Naive B cell (primary cell): Measurements from ENCODE around the gene TMEM145. TPM values are rescaled to one million over a fixed set of nuclear protein-coding genes. Genes with fewer than 3 reads are reported as not detected.
A peak's percentile ranks its signal among the peaks of the same experiment; 100 is the strongest.

Experiments
- ATAC-seq, 2 donors: fragments of 150-1000 bp; cut with Tn5 transposase; 2 replicates each; pipeline ENCODE4 v1.10.0; 2021; ENCODE audit warnings: low read depth in 2 of 2, mild to moderate bottlenecking in 2 of 2, moderate library complexity in 2 of 2
- DNase-seq: peaks from one replicate; pipeline ENCODE4 v3.0.0; 2022
- H3K27ac Mint-ChIP-seq, 6 donors: one replicate each; pipeline ENCODE4 v1.8.0; 2020 to 2022; ENCODE audit warnings: mild to moderate bottlenecking in 6 of 6, mixed read lengths in 6 of 6, moderate library complexity in 5 of 6, inconsistent platforms in 2 of 6
- H3K27me3 Mint-ChIP-seq, 3 donors: one replicate each; pipeline ENCODE4 v1.8.0; 2021 to 2022; ENCODE audit warnings: mixed read lengths in 3 of 3, mild to moderate bottlenecking in 1 of 3
- H3K36me3 Mint-ChIP-seq, 2 donors: one replicate each; pipeline ENCODE4 v1.8.0; 2020 to 2022; ENCODE audit warnings: mixed read lengths in 2 of 2, inconsistent platforms in 1 of 2, mild to moderate bottlenecking in 1 of 2
- H3K4me1 Mint-ChIP-seq, 3 donors: one replicate each; pipeline ENCODE4 v1.8.0; 2020 to 2022; ENCODE audit warnings: mixed read lengths in 3 of 3, inconsistent platforms in 1 of 3, mild to moderate bottlenecking in 1 of 3, moderate library complexity in 1 of 3
- H3K4me3 Mint-ChIP-seq, 8 donors: one replicate each; pipeline ENCODE4 v1.8.0; 2020 to 2022; ENCODE audit warnings: mild to moderate bottlenecking in 8 of 8, mixed read lengths in 8 of 8, moderate library complexity in 8 of 8, inconsistent platforms in 2 of 8
- H3K9me3 Mint-ChIP-seq, 7 donors: one replicate each; pipeline ENCODE4 v1.8.0; 2020 to 2022; ENCODE audit warnings: mixed read lengths in 7 of 7, mild to moderate bottlenecking in 5 of 7, inconsistent platforms in 2 of 7, moderate library complexity in 1 of 7
- polyA plus RNA-seq, 6 donors: library from polyadenylated mRNA; unstranded; fragments of 300-500 nt; fragmentation: Illumina TruSeq; gene quantifications; one replicate each; pipeline ENCODE4 v1.2.3, GENCODE V29; 2021; ENCODE audit warnings: low read depth in 6 of 6

The TMEM145 gene
- polyA plus RNA-seq, 6 donors from 2014 or later, result not detected

GRCh38 chr19:42281146-42281826, 31.8 kb upstream of the TMEM145 start:
- no peaks in the 10 kb centered on the region for H3K36me3 Mint-ChIP-seq
- peaks cover 46 to 63% (median 51%) of the 10 kb centered on the region in 3 donors for H3K4me1 Mint-ChIP-seq
- H3K4me3 Mint-ChIP-seq, result peak overlapping the region in 6 of 8 donors; percentile 62 to 88 (median 80)
- H3K27me3 Mint-ChIP-seq, result no peaks in the 10 kb centered on the region
- H3K27ac Mint-ChIP-seq, result peak overlapping the region in 5 of 6 donors; percentile 65 to 95 (median 90)
- no peak for DNase-seq
- no peaks in the 10 kb centered on the region for H3K9me3 Mint-ChIP-seq
- no peak for ATAC-seq

GRCh38 chr19:42281827-42282762, 31.0 kb upstream of the TMEM145 start:
- H3K27ac Mint-ChIP-seq, result peak overlapping the region in 3 of 6 donors; percentile 65 to 91 (median 76)
- H3K27me3 Mint-ChIP-seq, result no peaks in the 10 kb centered on the region
- ATAC-seq (no peak), DNase-seq (no peak)
- no peaks in the 10 kb centered on the region for H3K9me3 Mint-ChIP-seq
- H3K4me3 Mint-ChIP-seq, result peak overlapping the region in 5 of 8 donors; percentile 70 to 88 (median 79)
- H3K4me1 Mint-ChIP-seq, result peaks cover 47 to 64% (median 53%) of the 10 kb centered on the region in 3 donors
- H3K36me3 Mint-ChIP-seq, result no peaks in the 10 kb centered on the region

- Mint-ChIP-seq H3K4me3 (peak overlapping the region in 3 of 8 donors; percentile 76 to 82 (median 79)), H3K4me1 (peaks cover 47 to 58% (median 53%) of the 10 kb centered on the region in 3 donors), H3K9me3 (no peaks in the 10 kb centered on the region), H3K27me3 (no peaks in the 10 kb centered on the region), H3K36me3 (no peaks in the 10 kb centered on the region), H3K27ac (peak overlapping the region in 2 of 6 donors; percentile 24 to 64)
- ATAC-seq, result no peak
- DNase-seq, result no peak
These were observed 30.3 kb upstream of the TMEM145 start for GRCh38 chr19:42282819-42283187.

GRCh38 chr19:42283188-42284065, 29.7 kb upstream of the TMEM145 start:
- DNase-seq (peak; percentile 95), ATAC-seq (peak; percentile 60 to 61)
- Mint-ChIP-seq H3K27ac (no peak overlapping the region), H3K36me3 (no peaks in the 10 kb centered on the region), H3K9me3 (no peaks in the 10 kb centered on the region), H3K4me1 (peaks cover 42 to 52% (median 49%) of the 10 kb centered on the region in 3 donors), H3K4me3 (no peak overlapping the region), H3K27me3 (no peaks in the 10 kb centered on the region)

GRCh38 chr19:42284066-42284501, 29.0 kb upstream of the TMEM145 start:
- Mint-ChIP-seq H3K4me3 (no peak overlapping the region), H3K9me3 (no peaks in the 10 kb centered on the region), H3K4me1 (peaks cover 36 to 45% (median 42%) of the 10 kb centered on the region in 3 donors), H3K36me3 (no peaks in the 10 kb centered on the region), H3K27ac (no peak overlapping the region), H3K27me3 (no peaks in the 10 kb centered on the region)
- ATAC-seq (peak; percentile 17 to 26), DNase-seq (peak; percentile 87)

- no peaks in the 10 kb centered on the region for H3K36me3 Mint-ChIP-seq
- ATAC-seq, result no peak
- no peaks in the 10 kb centered on the region for H3K9me3 Mint-ChIP-seq
- no peak for DNase-seq
- peak overlapping the region; percentile 82 to 95 (median 90) for H3K4me3 Mint-ChIP-seq
- H3K27ac Mint-ChIP-seq, result peak overlapping the region; percentile 90 to 97 (median 94)
- no peaks in the 10 kb centered on the region for H3K27me3 Mint-ChIP-seq
- H3K4me1 Mint-ChIP-seq, result peaks cover 29 to 39% (median 36%) of the 10 kb centered on the region in 3 donors
These were observed 28.3 kb upstream of the TMEM145 start for GRCh38 chr19:42284591-42285341.

GRCh38 chr19:42285541-42285941, 27.6 kb upstream of the TMEM145 start:
- peak overlapping the region; percentile 38 to 97 (median 94) for H3K27ac Mint-ChIP-seq
- no peaks in the 10 kb centered on the region for H3K9me3 Mint-ChIP-seq
- no peaks in the 10 kb centered on the region for H3K27me3 Mint-ChIP-seq
- no peaks in the 10 kb centered on the region for H3K36me3 Mint-ChIP-seq
- no peak for DNase-seq
- peaks cover 29 to 37% (median 36%) of the 10 kb centered on the region in 3 donors for H3K4me1 Mint-ChIP-seq
- peak overlapping the region; percentile 82 to 95 (median 88) for H3K4me3 Mint-ChIP-seq
- no peak for ATAC-seq

- DNase-seq, result no peak
These were observed 27.1 kb upstream of the TMEM145 start for GRCh38 chr19:42285988-42286348.

GRCh38 chr19:42286349-42287016, 26.6 kb upstream of the TMEM145 start:
- DNase-seq, result no peak
- Mint-ChIP-seq H3K27me3 (no peaks in the 10 kb centered on the region), H3K9me3 (no peaks in the 10 kb centered on the region), H3K36me3 (peaks cover 0 to 3% of the 10 kb centered on the region in 2 donors), H3K4me3 (peak overlapping the region; percentile 76 to 95 (median 88)), H3K4me1 (peaks cover 32 to 35% (median 32%) of the 10 kb centered on the region in 3 donors), H3K27ac (peak overlapping the region; percentile 75 to 96 (median 93))
- ATAC-seq, result no peak

More at GRCh38 chr19:42285988-42286348, 27.1 kb upstream of the TMEM145 start:
- Mint-ChIP-seq H3K27me3 (no peaks in the 10 kb centered on the region), H3K4me3 (peak overlapping the region; percentile 82 to 95 (median 88)), H3K36me3 (no peaks in the 10 kb centered on the region), H3K4me1 (peaks cover 29 to 37% (median 36%) of the 10 kb centered on the region in 3 donors), H3K9me3 (no peaks in the 10 kb centered on the region), H3K27ac (peak overlapping the region; percentile 75 to 96 (median 93))
- ATAC-seq, result no peak

GRCh38 chr19:42287017-42287826, 25.9 kb upstream of the TMEM145 start:
- H3K27me3 Mint-ChIP-seq, result no peaks in the 10 kb centered on the region
- peak overlapping the region in 3 of 8 donors; percentile 61 to 79 (median 62) for H3K4me3 Mint-ChIP-seq
- H3K36me3 Mint-ChIP-seq, result peaks cover 0 to 10% of the 10 kb centered on the region in 2 donors
- no peak for ATAC-seq
- H3K4me1 Mint-ChIP-seq, result peaks cover 25 to 33% (median 31%) of the 10 kb centered on the region in 3 donors
- no peak for DNase-seq
- no peaks in the 10 kb centered on the region for H3K9me3 Mint-ChIP-seq
- H3K27ac Mint-ChIP-seq, result peak overlapping the region in 3 of 6 donors; percentile 33 to 90 (median 47)

- Mint-ChIP-seq H3K27me3 (no peaks in the 10 kb centered on the region), H3K9me3 (no peaks in the 10 kb centered on the region), H3K36me3 (peaks cover 0 to 10% of the 10 kb centered on the region in 2 donors), H3K4me1 (peaks cover 21 to 28% (median 27%) of the 10 kb centered on the region in 3 donors), H3K4me3 (no peak overlapping the region), H3K27ac (peak overlapping the region in 1 of 6 donors; percentile 22)
- no peak for ATAC-seq
- no peak for DNase-seq
These were observed 25.3 kb upstream of the TMEM145 start for GRCh38 chr19:42287827-42288107.
